OCI-LY7 (cell line): ENCODE results near the gene NDUFS5. TPM values are rescaled to one million over a fixed set of nuclear protein-coding genes. Genes with fewer than 3 reads are reported as not detected.
A peak's percentile ranks its signal among the peaks of the same experiment; 100 is the strongest.

Experiments used
- BruUV-seq: library from RNA; stranded (reverse); fragments of 400-500 nt; replicated peaks from 2 replicates; lab custom pipeline; 2021; lab: Mats Ljungman, UMichigan
- CTCF ChIA-PET: fragments of 300-600 bp; sonication (Branson Sonifier 250); formaldehyde crosslinking; loops from one replicate; lab custom pipeline; 2022; ENCODE audit warnings: antibody characterized with exemption; ENCODE audit not compliant: unreplicated experiment; lab: Charles Lee
- POLR2A ChIA-PET: fragments of 300-600 bp; sonication (Branson Sonifier 250); formaldehyde crosslinking; loops from one replicate; lab custom pipeline; 2022; ENCODE audit warnings: antibody characterized with exemption; lab: Charles Lee
- DNase-seq: peaks from one replicate; pipeline ENCODE4 v3.0.0-alpha.2; 2015; ENCODE audit warnings: low spot score
- H2AFZ ChIP-seq: fragments of 200-600 bp; sonication (generic), shearing (Covaris generic); 2 replicates; pipeline ENCODE4 v1.6.1; 2014; ENCODE audit warnings: mild to moderate bottlenecking, antibody characterized with exemption, low read length, moderate library complexity
- H3K27ac ChIP-seq: fragments of 200-600 bp; sonication (generic); 2 replicates; pipeline ENCODE4 v1.5.1; 2014; ENCODE audit warnings: mixed run types, low read depth, mild to moderate bottlenecking, moderate library complexity, low read length, inconsistent platforms; ENCODE audit not compliant: poor library complexity, severe bottlenecking
- H3K36me3 ChIP-seq: fragments of 200-600 bp; sonication (generic); 2 replicates; pipeline ENCODE4 v1.6.1; 2014; ENCODE audit warnings: mild to moderate bottlenecking, antibody characterized with exemption, low read length, moderate library complexity, mixed read lengths; ENCODE audit not compliant: insufficient read depth
- H3K4me1 ChIP-seq: fragments of 200-600 bp; sonication (generic); 2 replicates; pipeline ENCODE4 v1.5.1; 2014; ENCODE audit warnings: mild to moderate bottlenecking, low read length; ENCODE audit not compliant: insufficient read depth, poor library complexity, severe bottlenecking
- H3K4me2 ChIP-seq: fragments of 200-600 bp; sonication (generic); 2 replicates; pipeline ENCODE4 v1.6.1; 2014; ENCODE audit warnings: mild to moderate bottlenecking, low read length
- H3K4me3 ChIP-seq: fragments of 200-600 bp; sonication (generic); 2 replicates; pipeline ENCODE4 v1.5.1; 2014; ENCODE audit warnings: mild to moderate bottlenecking, low read depth, low read length; ENCODE audit not compliant: poor library complexity, severe bottlenecking
- H3K79me2 ChIP-seq: fragments of 200-600 bp; sonication (generic); 2 replicates; pipeline ENCODE4 v1.6.1; 2016; ENCODE audit warnings: low read depth, mild to moderate bottlenecking, low read length, moderate library complexity, mixed read lengths; ENCODE audit not compliant: insufficient read depth
- H3K9me2 ChIP-seq: fragments of 200-600 bp; sonication (generic); 2 replicates; pipeline ENCODE4 v1.6.1; 2016; ENCODE audit warnings: mild to moderate bottlenecking, low read length, mixed read lengths; ENCODE audit not compliant: insufficient read depth
- H3K9me3 ChIP-seq: fragments of 200-600 bp; sonication (generic); 2 replicates; pipeline ENCODE4 v1.6.1; 2014; ENCODE audit warnings: mild to moderate bottlenecking, mixed run types, low read length, mixed read lengths
- H4K20me1 ChIP-seq: fragments of 200-600 bp; sonication (generic); 2 replicates; pipeline ENCODE4 v1.6.1; 2014; ENCODE audit warnings: mild to moderate bottlenecking, antibody characterized with exemption, low read length, moderate library complexity, mixed read lengths; ENCODE audit not compliant: insufficient read depth
- CTCF ChIP-seq: fragments of 200-600 bp; sonication (generic); conservative IDR thresholded peaks from 2 replicates; pipeline ENCODE4 v1.5.1; 2014; ENCODE audit warnings: mild to moderate bottlenecking, antibody characterized with exemption, low read length, moderate library complexity, mixed read lengths
- EZH2phosphoT487 ChIP-seq: fragments of 200-600 bp; sonication (generic); IDR thresholded peaks from 2 replicates; pipeline ENCODE4 v1.6.1; 2018; ENCODE audit warnings: low read depth, borderline replicate concordance, mild to moderate bottlenecking, mixed run types, antibody characterized with exemption, low read length, moderate library complexity, mixed read lengths
- intact Hi-C: fragments of 100-400 bp; cut with micrococcal nuclease; formaldehyde crosslinking; loops from one replicate; pipeline ENCODE4 v1.10.0; 2022; ENCODE audit not compliant: unreplicated experiment
- total RNA-seq, 2 experiments: library from RNA; depleted of rRNA in 1 of 2; stranded (reverse); fragments of >200 nt in 1 of 2; shearing (Covaris generic) in 1 of 2; gene quantifications; 2 replicates each; pipeline ENCODE4 v1.2.3, GENCODE V29; 2014 to 2022

NDUFS5 gene
- total RNA-seq, 2 experiments from 2014 or later = 161 to 255 TPM

GRCh38 chr1:38989979-38990378 lies 36.2 kb upstream of the NDUFS5 start:
- peaks cover 37% of the 10 kb centered on the region for H3K79me2 ChIP-seq
- peaks cover 24% of the 10 kb centered on the region for H3K36me3 ChIP-seq
- no TSS peak for BruUV-seq
- peak overlapping the region; percentile 80; the same call in 1 of the 2 replicates for H2AFZ ChIP-seq
- DNase-seq = no peak
- TF ChIP-seq EZH2phosphoT487 (no peak), CTCF (no peak)
- H4K20me1 ChIP-seq = peaks cover 13% of the 10 kb centered on the region
- no peaks in the 10 kb centered on the region for H3K9me2 ChIP-seq
- H3K9me3 ChIP-seq = no peaks in the 10 kb centered on the region
- peak overlapping the region; percentile 77 for H3K4me2 ChIP-seq
- ChIA-PET CTCF (no interaction called here), POLR2A (interaction anchor here (0.6 to 0.8 kb wide), 5 partner anchors 13 to 1050 kb away, joined by 3 to 4 read pairs (median 3); partner anchors contain the start of gene NDUFS5)
- peak overlapping the region; percentile 46 for H3K27ac ChIP-seq
- intact Hi-C loops = loop anchor here (5.0 kb wide), 1 partner anchor 102 kb away; no protein-coding TSS in a partner anchor
- peak overlapping the region; percentile 62 for H3K4me3 ChIP-seq
- peaks cover 19% of the 10 kb centered on the region for H3K4me1 ChIP-seq

- ChIA-PET CTCF (no interaction called here), POLR2A (interaction anchor here (0.6 to 0.8 kb wide), 8 partner anchors 12 to 1236 kb away, joined by 3 to 5 read pairs (median 4); partner anchors contain the start of gene NDUFS5)
- Histone ChIP-seq H3K79me2 (peaks cover 41% of the 10 kb centered on the region), H3K4me1 (peaks cover 19% of the 10 kb centered on the region), H3K9me3 (no peaks in the 10 kb centered on the region), H3K4me3 (peak overlapping the region; percentile 62), H3K36me3 (peaks cover 28% of the 10 kb centered on the region), H3K27ac (peak overlapping the region; percentile 46), H4K20me1 (peaks cover 13% of the 10 kb centered on the region), H3K4me2 (peak overlapping the region; percentile 77), H3K9me2 (no peaks in the 10 kb centered on the region), H2AFZ (peak overlapping the region; percentile 80; the same call in 1 of the 2 replicates)
- no peak for TF ChIP-seq EZH2phosphoT487
- TF ChIP-seq CTCF = no peak
- peak; percentile 46 for DNase-seq
- no TSS peak for BruUV-seq
- intact Hi-C loops = loop anchor here (5.0 kb wide), 1 partner anchor 102 kb away; no protein-coding TSS in a partner anchor
These were observed 35.8 kb upstream of the NDUFS5 start for GRCh38 chr1:38990386-38990737.
